ENCODE results near the gene SDHAF1.
"Not testable (repeated sequence)": the region's sequence is repeated elsewhere in the genome, so short reads cannot be mapped to it uniquely, and the experiment has no call there.

DNA sequence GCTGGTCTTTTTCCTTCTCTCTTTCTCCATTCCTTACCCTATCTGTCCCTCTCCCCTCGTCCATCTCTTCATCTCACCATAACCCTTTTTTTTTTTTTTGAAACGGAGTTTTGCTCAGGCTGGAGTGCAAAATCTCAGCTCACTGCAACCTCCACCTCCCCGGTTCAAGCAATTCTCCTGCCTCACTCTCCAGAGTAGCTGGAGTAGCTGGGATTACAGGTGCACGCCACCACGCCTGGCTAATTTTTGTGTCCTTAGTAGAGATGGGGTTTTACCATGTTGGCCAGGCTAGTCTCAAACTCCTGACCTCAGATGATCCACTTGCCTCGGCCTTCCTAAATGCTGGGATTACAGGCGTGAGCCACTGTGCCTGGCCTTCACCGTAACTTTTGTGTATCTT, 37.6 kb upstream of the SDHAF1 start:
- TF ChIP-seq MXI1 (conservative IDR thresholded peaks at IDR 0.05; ENCODE audit: poor library complexity, severe bottlenecking); EZH2 (IDR thresholded peaks at IDR 0.05; ENCODE audit: borderline replicate concordance, insufficient read depth, low read length, poor library complexity, severe bottlenecking); POLR2AphosphoS5 (IDR thresholded peaks at IDR 0.05): not testable (repeated sequence)
- TF ChIP-seq, protein P1, sequence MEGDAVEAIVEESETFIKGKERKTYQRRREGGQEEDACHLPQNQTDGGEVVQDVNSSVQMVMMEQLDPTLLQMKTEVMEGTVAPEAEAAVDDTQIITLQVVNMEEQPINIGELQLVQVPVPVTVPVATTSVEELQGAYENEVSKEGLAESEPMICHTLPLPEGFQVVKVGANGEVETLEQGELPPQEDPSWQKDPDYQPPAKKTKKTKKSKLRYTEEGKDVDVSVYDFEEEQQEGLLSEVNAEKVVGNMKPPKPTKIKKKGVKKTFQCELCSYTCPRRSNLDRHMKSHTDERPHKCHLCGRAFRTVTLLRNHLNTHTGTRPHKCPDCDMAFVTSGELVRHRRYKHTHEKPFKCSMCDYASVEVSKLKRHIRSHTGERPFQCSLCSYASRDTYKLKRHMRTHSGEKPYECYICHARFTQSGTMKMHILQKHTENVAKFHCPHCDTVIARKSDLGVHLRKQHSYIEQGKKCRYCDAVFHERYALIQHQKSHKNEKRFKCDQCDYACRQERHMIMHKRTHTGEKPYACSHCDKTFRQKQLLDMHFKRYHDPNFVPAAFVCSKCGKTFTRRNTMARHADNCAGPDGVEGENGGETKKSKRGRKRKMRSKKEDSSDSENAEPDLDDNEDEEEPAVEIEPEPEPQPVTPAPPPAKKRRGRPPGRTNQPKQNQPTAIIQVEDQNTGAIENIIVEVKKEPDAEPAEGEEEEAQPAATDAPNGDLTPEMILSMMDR (IDR thresholded peaks at IDR 0.05; ENCODE audit: poor library complexity, severe bottlenecking), result not testable (repeated sequence)
- TF ChIP-seq, protein P2, sequence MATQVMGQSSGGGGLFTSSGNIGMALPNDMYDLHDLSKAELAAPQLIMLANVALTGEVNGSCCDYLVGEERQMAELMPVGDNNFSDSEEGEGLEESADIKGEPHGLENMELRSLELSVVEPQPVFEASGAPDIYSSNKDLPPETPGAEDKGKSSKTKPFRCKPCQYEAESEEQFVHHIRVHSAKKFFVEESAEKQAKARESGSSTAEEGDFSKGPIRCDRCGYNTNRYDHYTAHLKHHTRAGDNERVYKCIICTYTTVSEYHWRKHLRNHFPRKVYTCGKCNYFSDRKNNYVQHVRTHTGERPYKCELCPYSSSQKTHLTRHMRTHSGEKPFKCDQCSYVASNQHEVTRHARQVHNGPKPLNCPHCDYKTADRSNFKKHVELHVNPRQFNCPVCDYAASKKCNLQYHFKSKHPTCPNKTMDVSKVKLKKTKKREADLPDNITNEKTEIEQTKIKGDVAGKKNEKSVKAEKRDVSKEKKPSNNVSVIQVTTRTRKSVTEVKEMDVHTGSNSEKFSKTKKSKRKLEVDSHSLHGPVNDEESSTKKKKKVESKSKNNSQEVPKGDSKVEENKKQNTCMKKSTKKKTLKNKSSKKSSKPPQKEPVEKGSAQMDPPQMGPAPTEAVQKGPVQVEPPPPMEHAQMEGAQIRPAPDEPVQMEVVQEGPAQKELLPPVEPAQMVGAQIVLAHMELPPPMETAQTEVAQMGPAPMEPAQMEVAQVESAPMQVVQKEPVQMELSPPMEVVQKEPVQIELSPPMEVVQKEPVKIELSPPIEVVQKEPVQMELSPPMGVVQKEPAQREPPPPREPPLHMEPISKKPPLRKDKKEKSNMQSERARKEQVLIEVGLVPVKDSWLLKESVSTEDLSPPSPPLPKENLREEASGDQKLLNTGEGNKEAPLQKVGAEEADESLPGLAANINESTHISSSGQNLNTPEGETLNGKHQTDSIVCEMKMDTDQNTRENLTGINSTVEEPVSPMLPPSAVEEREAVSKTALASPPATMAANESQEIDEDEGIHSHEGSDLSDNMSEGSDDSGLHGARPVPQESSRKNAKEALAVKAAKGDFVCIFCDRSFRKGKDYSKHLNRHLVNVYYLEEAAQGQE (IDR thresholded peaks at IDR 0.05; ENCODE audit: borderline replicate concordance), result not testable (repeated sequence)
